ENCODE results near the gene FBXO27. TPM values are rescaled to one million over a fixed set of nuclear protein-coding genes. Genes with fewer than 3 reads are reported as not detected.
"Not testable (repeated sequence)": the region's sequence is repeated elsewhere in the genome, so short reads cannot be mapped to it uniquely, and the experiment has no call there.

FBXO27 gene
- total and polyA plus RNA-seq, 4 experiments from 2014 or later: 0.42 to 1.4 (median 0.75) TPM

- no peak overlapping the region for H3K4me3 Mint-ChIP-seq
- ChIA-PET CTCF (ENCODE audit: partially characterized antibody) (no interaction called here), POLR2A (ENCODE audit: partially characterized antibody) (no interaction called here)
- no peaks in the 10 kb centered on the region for H3K36me3 ChIP-seq (ENCODE audit: insufficient read depth, low read length)
- no peaks in the 10 kb centered on the region for H3K9me3 Mint-ChIP-seq
- peaks cover 0 to 1% of the 10 kb centered on the region in 2 donors for H3K27me3 Mint-ChIP-seq
- DNase-seq: no peak
- no peaks in the 10 kb centered on the region for H3K9me3 ChIP-seq (ENCODE audit: control insufficient read depth in 1 of 2, low read length in 2 of 2)
- H3K36me3 Mint-ChIP-seq: no peaks in the 10 kb centered on the region
- peaks cover 20 to 34% (median 25%) of the 10 kb centered on the region in 4 donors for H3K4me1 Mint-ChIP-seq
- H3K4me1 ChIP-seq (ENCODE audit: insufficient read depth, low read length): peaks cover 21% of the 10 kb centered on the region
- H3K4me3 ChIP-seq (ENCODE audit: low read length in 2 of 2): no peak overlapping the region
- peak overlapping the region in 4 of 7 donors; percentile 46 to 70 (median 54) for H3K27ac Mint-ChIP-seq
- no peak overlapping the region for H3K27ac ChIP-seq (ENCODE audit: low read depth, low read length)
- intact Hi-C loops (cut with micrococcal nuclease): loop anchor here (5.0 kb wide), 1 partner anchor 41 kb away; no protein-coding TSS in a partner anchor
- no peaks in the 10 kb centered on the region for H3K27me3 ChIP-seq (ENCODE audit: insufficient read depth, low read length)
These were observed 38.5 kb upstream of the FBXO27 start for GRCh38 chr19:39070888-39071287.

- H3K36me3 Mint-ChIP-seq; H3K27ac Mint-ChIP-seq; H3K4me3 Mint-ChIP-seq; H3K27me3 ChIP-seq (ENCODE audit: insufficient read depth, low read length); H3K36me3 ChIP-seq (ENCODE audit: insufficient read depth, low read length); H3K4me1 ChIP-seq (ENCODE audit: insufficient read depth, low read length); DNase-seq; H3K27me3 Mint-ChIP-seq; H3K9me3 ChIP-seq (ENCODE audit: control insufficient read depth in 1 of 2, low read length in 2 of 2); H3K27ac ChIP-seq (ENCODE audit: low read depth, low read length); intact Hi-C loops (cut with micrococcal nuclease); H3K4me3 ChIP-seq (ENCODE audit: low read length in 2 of 2); H3K9me3 Mint-ChIP-seq: not testable (repeated sequence)
- H3K4me1 Mint-ChIP-seq: peaks cover 9 to 16% (median 12%) of the 10 kb centered on the region in 4 donors
- ChIA-PET POLR2A (ENCODE audit: partially characterized antibody) (interaction anchor here (0.6 kb wide), 1 partner anchor 67 kb away, joined by 3 read pairs; no protein-coding TSS in a partner anchor), CTCF (ENCODE audit: partially characterized antibody) (interaction anchor here (1.4 to 1.7 kb wide), 2 partner anchors 11 to 16 kb away, joined by 3 to 5 read pairs; no protein-coding TSS in a partner anchor)
These were observed 35.9 kb upstream of the FBXO27 start for GRCh38 chr19:39068259-39068658.

GRCh38 chr19:39067104-39067503 is 34.8 kb upstream of the FBXO27 start:
- Histone ChIP-seq H3K4me1 (ENCODE audit: insufficient read depth, low read length) (no peaks in the 10 kb centered on the region), H3K9me3 (ENCODE audit: control insufficient read depth in 1 of 2, low read length in 2 of 2) (no peaks in the 10 kb centered on the region), H3K36me3 (ENCODE audit: insufficient read depth, low read length) (no peaks in the 10 kb centered on the region), H3K27me3 (ENCODE audit: insufficient read depth, low read length) (no peaks in the 10 kb centered on the region), H3K27ac (ENCODE audit: low read depth, low read length) (no peak overlapping the region), H3K4me3 (ENCODE audit: low read length in 2 of 2) (no peak overlapping the region)
- DNase-seq: no peak
- peak overlapping the region in 1 of 7 donors; percentile 27 for H3K27ac Mint-ChIP-seq
- CTCF ChIA-PET (ENCODE audit: partially characterized antibody): interaction anchor here (0.7 to 1.7 kb wide), 2 partner anchors 15 to 49 kb away, joined by 4 to 5 read pairs; no protein-coding TSS in a partner anchor
- H3K4me3 Mint-ChIP-seq: no peak overlapping the region
- peaks cover 2 to 9% (median 3%) of the 10 kb centered on the region in 4 donors for H3K4me1 Mint-ChIP-seq
- POLR2A ChIA-PET (ENCODE audit: partially characterized antibody): no interaction called here
- intact Hi-C loops (cut with micrococcal nuclease): no loop called here
- H3K36me3 Mint-ChIP-seq: no peaks in the 10 kb centered on the region
- H3K9me3 Mint-ChIP-seq: no peaks in the 10 kb centered on the region
- H3K27me3 Mint-ChIP-seq: peaks cover 0 to 1% of the 10 kb centered on the region in 2 donors

- intact Hi-C loops (cut with micrococcal nuclease): no loop called here
- ChIA-PET POLR2A (ENCODE audit: partially characterized antibody) (no interaction called here), CTCF (ENCODE audit: partially characterized antibody) (interaction anchor here (1.5 kb wide), 1 partner anchor 14 kb away, joined by 5 read pairs; no protein-coding TSS in a partner anchor)
- no peaks in the 10 kb centered on the region for H3K27me3 ChIP-seq (ENCODE audit: insufficient read depth, low read length)
- Mint-ChIP-seq H3K27me3 (peaks cover 0 to 1% of the 10 kb centered on the region in 2 donors), H3K27ac (no peak overlapping the region), H3K36me3 (no peaks in the 10 kb centered on the region), H3K4me3 (no peak overlapping the region), H3K4me1 (peaks cover 7 to 17% (median 11%) of the 10 kb centered on the region in 4 donors), H3K9me3 (peaks cover 0 to 1% (median 0%) of the 10 kb centered on the region in 8 donors)
- H3K4me3 ChIP-seq (ENCODE audit: low read length in 2 of 2): no peak overlapping the region
- no peak for DNase-seq
- H3K27ac ChIP-seq (ENCODE audit: low read depth, low read length): no peak overlapping the region
- no peaks in the 10 kb centered on the region for H3K9me3 ChIP-seq (ENCODE audit: control insufficient read depth in 1 of 2, low read length in 2 of 2)
- no peaks in the 10 kb centered on the region for H3K36me3 ChIP-seq (ENCODE audit: insufficient read depth, low read length)
- H3K4me1 ChIP-seq (ENCODE audit: insufficient read depth, low read length): no peaks in the 10 kb centered on the region
These were observed 33.6 kb upstream of the FBXO27 start for GRCh38 chr19:39065928-39066327.

GRCh38 chr19:39064405-39064804 is 32.1 kb upstream of the FBXO27 start:
- CTCF ChIA-PET (ENCODE audit: partially characterized antibody): no interaction called here
- no peaks in the 10 kb centered on the region for H3K4me1 ChIP-seq (ENCODE audit: insufficient read depth, low read length)
- H3K27ac Mint-ChIP-seq: no peak overlapping the region
- no peaks in the 10 kb centered on the region for H3K36me3 ChIP-seq (ENCODE audit: insufficient read depth, low read length)
- no peak overlapping the region for H3K4me3 ChIP-seq (ENCODE audit: low read length in 2 of 2)
- H3K27me3 ChIP-seq (ENCODE audit: insufficient read depth, low read length): no peaks in the 10 kb centered on the region
- peaks cover 0 to 1% (median 0%) of the 10 kb centered on the region in 8 donors for H3K9me3 Mint-ChIP-seq
- H3K36me3 Mint-ChIP-seq: no peaks in the 10 kb centered on the region
- intact Hi-C loops (cut with micrococcal nuclease): no loop called here
- DNase-seq: no peak
- no peaks in the 10 kb centered on the region for H3K9me3 ChIP-seq (ENCODE audit: control insufficient read depth in 1 of 2, low read length in 2 of 2)
- H3K27me3 Mint-ChIP-seq: peaks cover 0 to 1% of the 10 kb centered on the region in 2 donors
- POLR2A ChIA-PET (ENCODE audit: partially characterized antibody): no interaction called here
- no peak overlapping the region for H3K4me3 Mint-ChIP-seq
- H3K27ac ChIP-seq (ENCODE audit: low read depth, low read length): no peak overlapping the region
- H3K4me1 Mint-ChIP-seq: peaks cover 4 to 14% (median 9%) of the 10 kb centered on the region in 4 donors

GRCh38 chr19:39060171-39060570 is 27.8 kb upstream of the FBXO27 start:
- peaks cover 4 to 11% (median 8%) of the 10 kb centered on the region in 4 donors for H3K4me1 Mint-ChIP-seq
- H3K27me3 ChIP-seq (ENCODE audit: insufficient read depth, low read length): no peaks in the 10 kb centered on the region

GRCh38 chr19:39059302-39059701 is 27.0 kb upstream of the FBXO27 start:
- Mint-ChIP-seq H3K27me3 (peaks cover 0 to 2% of the 10 kb centered on the region in 2 donors), H3K27ac (no peak overlapping the region), H3K36me3 (no peaks in the 10 kb centered on the region), H3K4me3 (no peak overlapping the region), H3K9me3 (peaks cover 0 to 3% (median 0%) of the 10 kb centered on the region in 8 donors), H3K4me1 (peaks cover 6 to 11% (median 8%) of the 10 kb centered on the region in 4 donors)
- CTCF ChIA-PET (ENCODE audit: partially characterized antibody): no interaction called here
- no peak for DNase-seq
- H3K4me3 ChIP-seq (ENCODE audit: low read length in 2 of 2): no peak overlapping the region
- no peaks in the 10 kb centered on the region for H3K9me3 ChIP-seq (ENCODE audit: control insufficient read depth in 1 of 2, low read length in 2 of 2)
- no peaks in the 10 kb centered on the region for H3K27me3 ChIP-seq (ENCODE audit: insufficient read depth, low read length)
- intact Hi-C loops (cut with micrococcal nuclease): no loop called here
- no peak overlapping the region for H3K27ac ChIP-seq (ENCODE audit: low read depth, low read length)
- H3K4me1 ChIP-seq (ENCODE audit: insufficient read depth, low read length): no peaks in the 10 kb centered on the region
- POLR2A ChIA-PET (ENCODE audit: partially characterized antibody): no interaction called here
- no peaks in the 10 kb centered on the region for H3K36me3 ChIP-seq (ENCODE audit: insufficient read depth, low read length)

More at GRCh38 chr19:39060171-39060570, 27.8 kb upstream of the FBXO27 start:
- Histone ChIP-seq H3K36me3 (ENCODE audit: insufficient read depth, low read length) (no peaks in the 10 kb centered on the region), H3K4me3 (ENCODE audit: low read length in 2 of 2) (no peak overlapping the region), H3K4me1 (ENCODE audit: insufficient read depth, low read length) (no peaks in the 10 kb centered on the region), H3K27ac (ENCODE audit: low read depth, low read length) (no peak overlapping the region), H3K9me3 (ENCODE audit: control insufficient read depth in 1 of 2, low read length in 2 of 2) (no peaks in the 10 kb centered on the region)
- H3K36me3 Mint-ChIP-seq: no peaks in the 10 kb centered on the region
- H3K9me3 Mint-ChIP-seq: peaks cover 0 to 3% (median 0%) of the 10 kb centered on the region in 8 donors
- H3K27ac Mint-ChIP-seq: no peak overlapping the region
- CTCF ChIA-PET (ENCODE audit: partially characterized antibody): no interaction called here
- no peaks in the 10 kb centered on the region for H3K27me3 Mint-ChIP-seq
- no peak overlapping the region for H3K4me3 Mint-ChIP-seq
- POLR2A ChIA-PET (ENCODE audit: partially characterized antibody): interaction anchor here (1.2 kb wide), 1 partner anchor 13 kb away, joined by 3 read pairs; no protein-coding TSS in a partner anchor
- DNase-seq: no peak
- intact Hi-C loops (cut with micrococcal nuclease): no loop called here
